Central memory CD8-positive, alpha-beta T cell (primary cell): ENCODE results near the gene MROH2A.

Experiments
- ATAC-seq: fragments of 150-1000 bp; cut with Tn5 transposase; replicated peaks from 2 replicates; pipeline ENCODE4 v1.10.0; 2022; ENCODE audit warnings: mild to moderate bottlenecking, moderate FRiP score, moderate number of reproducible peaks; ENCODE audit not compliant: poor library complexity, severe bottlenecking; ENCODE audit errors: extremely low read depth
- DNase-seq, 2 donors: peaks; one replicate each; pipeline ENCODE4 v3.0.0; 2021; ENCODE audit warnings: low spot score in 2 of 2
- H3K27ac Mint-ChIP-seq: one replicate; pipeline ENCODE4 v1.8.0; 2022; ENCODE audit warnings: low read depth, mild to moderate bottlenecking, moderate library complexity, mixed read lengths
- H3K27me3 Mint-ChIP-seq: one replicate; pipeline ENCODE4 v1.8.0; 2022; ENCODE audit warnings: mixed read lengths
- H3K36me3 Mint-ChIP-seq: one replicate; pipeline ENCODE4 v1.8.0; 2022; ENCODE audit warnings: mild to moderate bottlenecking, moderate library complexity, mixed read lengths; ENCODE audit not compliant: insufficient read depth
- H3K4me1 Mint-ChIP-seq: one replicate; pipeline ENCODE4 v1.8.0; 2022; ENCODE audit warnings: mixed read lengths
- H3K4me3 Mint-ChIP-seq: one replicate; pipeline ENCODE4 v1.8.0; 2022; ENCODE audit warnings: mild to moderate bottlenecking, moderate library complexity, mixed read lengths
- H3K9me3 Mint-ChIP-seq: one replicate; pipeline ENCODE4 v1.8.0; 2022; ENCODE audit warnings: mixed read lengths

MROH2A gene

GRCh38 chr2:233811087-233811486 lies 33.0 kb downstream of the MROH2A start:
- Mint-ChIP-seq H3K4me1 (no peaks in the 10 kb centered on the region), H3K27me3 (peaks cover 59% of the 10 kb centered on the region), H3K36me3 (no peaks in the 10 kb centered on the region), H3K27ac (no peak overlapping the region), H3K4me3 (no peak overlapping the region), H3K9me3 (no peaks in the 10 kb centered on the region)
- DNase-seq (no peak), ATAC-seq (no peak)

GRCh38 chr2:233811732-233812131 lies 33.6 kb downstream of the MROH2A start:
- H3K36me3 Mint-ChIP-seq: no peaks in the 10 kb centered on the region
- no peak overlapping the region for H3K27ac Mint-ChIP-seq
- H3K27me3 Mint-ChIP-seq: peaks cover 59% of the 10 kb centered on the region
- no peak for DNase-seq
- H3K4me1 Mint-ChIP-seq: no peaks in the 10 kb centered on the region
- no peak for ATAC-seq
- H3K4me3 Mint-ChIP-seq: no peak overlapping the region
- H3K9me3 Mint-ChIP-seq: no peaks in the 10 kb centered on the region

- H3K27me3 Mint-ChIP-seq: peaks cover 75% of the 10 kb centered on the region
- no peaks in the 10 kb centered on the region for H3K9me3 Mint-ChIP-seq
- H3K36me3 Mint-ChIP-seq: no peaks in the 10 kb centered on the region
- DNase-seq (no peak), ATAC-seq (no peak)
- no peak overlapping the region for H3K27ac Mint-ChIP-seq
- H3K4me3 Mint-ChIP-seq: no peak overlapping the region
- no peaks in the 10 kb centered on the region for H3K4me1 Mint-ChIP-seq
These were observed 35.3 kb downstream of the MROH2A start for GRCh38 chr2:233813236-233814055.

GRCh38 chr2:233814056-233814835 lies 36.1 kb downstream of the MROH2A start:
- DNase-seq: no peak
- Mint-ChIP-seq H3K9me3 (no peaks in the 10 kb centered on the region), H3K4me3 (no peak overlapping the region), H3K27ac (no peak overlapping the region), H3K36me3 (no peaks in the 10 kb centered on the region), H3K27me3 (peaks cover 83% of the 10 kb centered on the region), H3K4me1 (no peaks in the 10 kb centered on the region)
- no peak for ATAC-seq

- no peaks in the 10 kb centered on the region for H3K4me1 Mint-ChIP-seq
- no peak for DNase-seq
- no peaks in the 10 kb centered on the region for H3K36me3 Mint-ChIP-seq
- H3K4me3 Mint-ChIP-seq: no peak overlapping the region
- H3K27ac Mint-ChIP-seq: no peak overlapping the region
- ATAC-seq: no peak
- no peaks in the 10 kb centered on the region for H3K9me3 Mint-ChIP-seq
- peaks cover 94% of the 10 kb centered on the region for H3K27me3 Mint-ChIP-seq
These were observed 37.7 kb downstream of the MROH2A start for GRCh38 chr2:233815861-233816260.

- DNase-seq (no peak), ATAC-seq (no peak)
- H3K4me1 Mint-ChIP-seq: no peaks in the 10 kb centered on the region
- H3K4me3 Mint-ChIP-seq: no peak overlapping the region
- H3K27ac Mint-ChIP-seq: no peak overlapping the region
- peaks cover 94% of the 10 kb centered on the region for H3K27me3 Mint-ChIP-seq
- H3K9me3 Mint-ChIP-seq: no peaks in the 10 kb centered on the region
- H3K36me3 Mint-ChIP-seq: no peaks in the 10 kb centered on the region
These were observed 38.2 kb downstream of the MROH2A start for GRCh38 chr2:233816334-233816733.

- H3K36me3 Mint-ChIP-seq: no peaks in the 10 kb centered on the region
- peaks cover 93% of the 10 kb centered on the region for H3K27me3 Mint-ChIP-seq
- H3K9me3 Mint-ChIP-seq: no peaks in the 10 kb centered on the region
- no peak overlapping the region for H3K4me3 Mint-ChIP-seq
- H3K4me1 Mint-ChIP-seq: no peaks in the 10 kb centered on the region
- H3K27ac Mint-ChIP-seq: no peak overlapping the region
- ATAC-seq (no peak), DNase-seq (no peak)
These were observed 38.6 kb downstream of the MROH2A start for GRCh38 chr2:233816771-233817170.

GRCh38 chr2:233817361-233817911 lies 39.3 kb downstream of the MROH2A start:
- Mint-ChIP-seq H3K36me3 (no peaks in the 10 kb centered on the region), H3K4me1 (no peaks in the 10 kb centered on the region), H3K27me3 (peaks cover 87% of the 10 kb centered on the region), H3K27ac (no peak overlapping the region), H3K4me3 (no peak overlapping the region), H3K9me3 (no peaks in the 10 kb centered on the region)
- DNase-seq (no peak), ATAC-seq (no peak)

GRCh38 chr2:233817995-233818638 lies 40.0 kb downstream of the MROH2A start:
- Mint-ChIP-seq H3K9me3 (no peaks in the 10 kb centered on the region), H3K27ac (no peak overlapping the region), H3K4me1 (no peaks in the 10 kb centered on the region), H3K4me3 (no peak overlapping the region), H3K36me3 (no peaks in the 10 kb centered on the region), H3K27me3 (peaks cover 80% of the 10 kb centered on the region)
- no peak for ATAC-seq
- no peak for DNase-seq

- no peak overlapping the region for H3K4me3 Mint-ChIP-seq
- no peaks in the 10 kb centered on the region for H3K36me3 Mint-ChIP-seq
- H3K9me3 Mint-ChIP-seq: no peaks in the 10 kb centered on the region
- no peaks in the 10 kb centered on the region for H3K4me1 Mint-ChIP-seq
- H3K27me3 Mint-ChIP-seq: peaks cover 78% of the 10 kb centered on the region
- DNase-seq (no peak), ATAC-seq (no peak)
- H3K27ac Mint-ChIP-seq: no peak overlapping the region
These were observed 40.8 kb downstream of the MROH2A start for GRCh38 chr2:233818639-233819621.

- DNase-seq (no peak), ATAC-seq (no peak)
- Mint-ChIP-seq H3K4me1 (no peaks in the 10 kb centered on the region), H3K4me3 (no peak overlapping the region), H3K36me3 (no peaks in the 10 kb centered on the region), H3K9me3 (no peaks in the 10 kb centered on the region), H3K27me3 (peaks cover 66% of the 10 kb centered on the region), H3K27ac (no peak overlapping the region)
These were observed 42.0 kb downstream of the MROH2A start for GRCh38 chr2:233819884-233820773.
